COR-L47 (cell line): Measurements from ENCODE around the gene CSF3R.

Experiments
- DNase-seq: peaks from one replicate; lab custom pipeline; 2025; lab: John Stamatoyannopoulos, UW

Gene CSF3R

DNA sequence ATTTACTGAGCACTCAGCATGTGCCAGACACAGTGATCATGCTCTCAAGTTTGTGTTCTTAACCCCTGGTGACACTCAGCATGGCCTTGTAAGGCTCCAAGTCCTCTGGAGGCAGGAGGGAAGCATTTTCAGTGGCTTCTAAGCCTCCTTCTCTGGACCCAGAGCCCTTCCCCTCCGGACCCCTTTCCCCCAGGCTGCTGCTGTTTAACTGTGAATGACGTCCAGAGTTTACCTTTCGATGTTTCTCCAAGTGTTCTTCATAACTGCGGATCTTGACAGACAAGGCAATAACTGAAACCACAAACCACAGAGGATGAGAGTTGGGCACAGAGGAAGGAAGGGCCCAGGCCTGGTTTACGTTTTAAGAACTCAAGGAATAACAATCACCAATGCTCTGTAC lies 25.0 kb downstream of the CSF3R start:
- no peak for DNase-seq

DNA sequence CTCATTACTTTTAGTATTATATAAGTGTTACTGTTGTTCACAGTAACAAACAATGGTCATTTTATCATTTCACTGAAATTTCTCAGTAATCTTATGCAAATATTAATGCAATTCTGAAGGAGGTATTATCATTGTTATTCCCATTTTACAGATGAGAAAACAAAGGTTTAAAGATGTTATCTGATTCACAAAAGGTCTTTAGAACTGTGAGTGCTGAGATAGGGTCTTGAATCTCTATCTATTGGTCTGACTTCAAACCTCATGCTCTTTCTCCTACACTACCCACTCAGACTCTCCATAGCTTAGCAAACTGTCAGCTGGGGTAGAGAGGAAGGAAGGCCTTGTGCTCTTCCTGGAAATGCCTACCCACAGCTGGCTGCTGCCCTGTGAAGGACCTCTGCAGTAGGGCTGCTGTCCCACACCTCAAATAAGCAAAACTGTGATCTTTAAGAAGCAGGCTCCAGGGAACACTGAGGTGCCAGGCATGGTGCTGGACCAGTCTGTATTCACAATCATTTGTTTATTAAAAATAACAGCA lies 26.3 kb downstream of the CSF3R start:
- DNase-seq: no peak

DNA sequence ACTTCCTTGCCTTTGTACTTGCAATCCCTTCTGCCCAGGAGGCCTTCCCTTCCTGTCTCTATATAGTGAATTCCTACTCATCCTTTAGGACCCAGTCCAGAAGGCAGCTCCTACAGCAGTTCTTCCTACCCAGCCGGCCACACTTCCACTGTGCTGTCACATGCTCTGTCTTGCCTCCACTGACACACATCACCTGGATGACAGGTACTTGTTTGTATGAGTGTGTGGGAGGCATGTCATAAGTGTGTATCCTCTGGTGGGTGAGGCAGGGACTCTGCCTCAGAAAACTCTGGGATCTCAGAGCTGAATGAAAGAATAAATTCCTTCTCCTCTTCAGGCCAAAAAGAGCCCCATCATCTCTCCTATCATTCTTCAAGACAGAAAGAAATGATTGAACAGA lies 27.3 kb downstream of the CSF3R start:
- no peak for DNase-seq

DNA sequence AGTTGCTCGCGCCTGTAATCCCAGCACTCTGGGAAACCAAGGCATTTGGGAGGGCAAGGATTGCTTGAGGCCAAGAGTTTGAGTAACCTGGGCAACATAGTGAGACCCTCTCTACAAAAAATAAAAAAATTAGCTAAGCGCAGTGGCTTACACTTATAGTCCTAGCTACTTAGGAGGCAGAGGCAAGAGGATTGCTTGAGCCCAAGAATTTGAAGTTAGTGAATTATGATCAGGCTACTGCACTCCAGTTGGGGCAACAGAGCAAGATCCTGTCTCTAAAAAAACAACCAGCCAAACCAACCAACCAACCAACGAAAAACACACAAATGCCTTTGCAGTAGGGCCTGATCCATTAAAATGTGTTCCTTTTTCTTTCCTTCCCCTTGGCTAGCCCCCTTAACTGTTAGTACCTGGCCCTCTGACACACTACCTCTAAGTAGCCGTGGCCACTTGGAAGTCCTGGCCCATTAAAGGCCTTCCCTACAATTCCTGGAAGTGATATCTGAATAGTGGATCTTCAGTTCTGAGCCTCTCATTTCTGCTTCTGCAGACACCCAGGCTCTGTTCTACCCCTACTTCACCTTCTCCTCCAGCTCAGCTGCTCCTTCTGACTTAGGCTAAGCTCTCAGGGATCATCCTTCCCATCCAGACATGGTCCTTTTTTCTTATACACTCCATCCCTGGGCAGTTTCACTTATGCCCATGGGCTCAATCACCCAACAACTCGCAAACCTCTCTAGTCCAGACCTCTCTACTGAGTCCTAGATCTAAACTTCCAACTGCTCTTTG lies 28.9 kb downstream of the CSF3R start:
- DNase-seq: no peak

DNA sequence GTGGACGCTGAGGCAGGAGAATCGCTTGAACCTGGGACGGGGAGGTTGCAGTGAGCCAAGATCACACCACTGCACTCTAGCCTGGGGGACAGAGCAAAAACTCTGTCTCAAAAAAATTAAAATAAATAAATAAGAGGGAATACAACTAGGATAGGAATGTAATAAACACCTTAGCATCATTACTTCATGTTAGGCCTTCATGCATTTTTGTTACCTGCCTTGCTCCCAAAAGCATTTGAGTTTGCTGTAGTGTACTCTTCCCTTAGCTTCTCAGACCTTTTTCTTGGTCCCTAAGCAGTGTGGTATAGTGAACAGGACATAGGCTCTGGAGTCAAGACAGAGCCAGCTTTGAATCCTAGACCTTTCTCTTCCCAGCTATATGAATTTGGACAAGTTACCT lies 29.7 kb downstream of the CSF3R start:
- DNase-seq: no peak

DNA sequence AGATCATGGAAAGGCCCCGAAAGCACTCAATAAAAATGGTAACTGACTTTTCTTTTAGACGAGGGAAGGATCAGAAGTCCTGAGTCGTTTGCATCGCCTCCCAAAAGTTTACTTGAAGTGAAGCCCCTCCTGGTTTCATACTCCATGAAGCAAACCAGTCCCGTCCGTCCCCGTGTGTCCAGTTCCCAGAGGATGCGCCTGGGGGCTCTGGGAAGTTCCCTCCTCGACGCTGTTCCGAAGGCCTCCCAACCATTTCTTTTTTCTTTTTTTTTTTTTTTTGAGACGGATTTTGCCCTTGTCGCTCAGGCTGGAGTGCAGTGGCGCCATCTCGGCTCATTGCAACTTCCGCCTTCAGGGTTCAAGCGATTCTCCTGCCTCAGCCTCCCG lies 31.8 kb downstream of the CSF3R start:
- DNase-seq: no peak

DNA sequence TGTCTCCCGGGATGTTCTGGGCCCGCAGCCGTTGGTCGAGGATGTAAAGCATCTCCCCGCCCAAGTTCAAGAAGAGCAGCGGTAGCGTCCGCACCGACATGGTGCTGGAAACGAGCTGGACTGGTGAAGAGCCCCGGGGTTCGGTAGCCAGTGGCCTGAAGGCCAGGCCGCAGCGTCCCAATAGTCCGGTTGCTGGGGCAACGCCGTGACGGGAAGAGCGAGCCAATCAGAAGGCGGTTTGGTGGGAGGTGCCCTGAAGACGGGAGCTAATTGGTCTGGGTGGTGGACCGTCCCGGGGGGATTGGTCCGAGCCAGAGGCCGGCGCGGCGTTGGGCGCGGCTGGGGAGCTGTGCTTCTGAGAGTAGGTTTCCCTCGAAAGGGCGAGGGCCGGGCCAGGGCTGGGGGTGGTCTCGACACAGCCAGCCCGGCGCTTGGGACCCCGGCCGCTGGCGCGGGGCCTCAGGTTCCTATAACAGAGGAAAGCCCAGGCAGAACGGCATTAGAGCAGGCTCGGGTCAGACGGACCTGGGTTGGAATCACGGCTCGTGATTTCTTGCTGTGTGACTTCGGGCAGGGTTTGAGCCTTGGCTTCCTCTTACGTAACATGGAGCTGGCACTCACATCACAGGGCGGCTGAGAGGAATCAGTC lies 32.3 kb downstream of the CSF3R start, which contains the start of gene OSCP1:
OSCP1 (minus strand) TSS at position 182 of the 649 bp plus-strand sequence; CDS start at position 100, 82 bp downstream.
- DNase-seq: peak; percentile 93

DNA sequence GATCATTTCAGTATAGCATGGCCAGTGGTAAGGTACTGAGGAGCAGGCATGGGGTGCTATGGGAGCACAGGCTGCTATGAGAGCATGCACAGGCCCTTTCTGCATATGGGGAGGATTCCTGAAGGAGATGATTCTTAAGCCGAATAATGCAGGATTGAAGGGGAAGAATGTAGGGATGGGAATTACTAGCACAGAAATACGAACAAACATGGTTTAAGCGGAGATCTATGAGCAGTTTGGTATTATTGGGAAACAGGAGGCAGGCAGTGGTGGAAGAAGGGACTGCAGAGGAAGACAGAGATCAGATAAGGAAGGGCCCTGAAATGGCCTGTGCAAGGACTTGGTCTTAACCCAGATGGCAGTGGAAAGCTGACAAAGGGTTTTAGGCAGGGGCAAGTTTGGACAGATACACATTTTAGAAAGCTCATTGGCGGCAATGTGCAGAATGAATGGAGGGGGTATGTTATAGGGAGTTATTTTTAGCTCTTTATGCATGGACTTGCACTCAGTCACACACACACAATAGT lies 34.1 kb downstream of the CSF3R start:
- DNase-seq: no peak

DNA sequence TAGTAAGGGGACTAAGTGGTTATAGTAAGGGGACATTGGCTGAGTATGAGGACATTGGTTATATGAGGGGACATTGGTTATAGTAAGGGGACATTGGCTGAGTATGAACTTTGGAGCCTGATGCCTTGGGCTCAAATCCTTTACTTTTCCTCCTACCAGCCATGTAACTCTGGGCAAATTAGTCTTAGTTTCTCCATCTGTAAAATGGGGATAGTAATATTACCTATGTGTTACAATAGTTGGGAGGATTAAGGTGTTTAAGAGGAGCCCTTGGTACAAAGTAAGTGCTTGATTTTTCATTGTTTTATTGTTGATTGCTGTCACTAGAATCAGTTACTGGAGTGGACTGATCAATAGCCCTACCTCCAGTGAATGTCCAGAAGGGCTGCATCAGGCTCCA lies 35.3 kb downstream of the CSF3R start:
- DNase-seq: no peak

DNA sequence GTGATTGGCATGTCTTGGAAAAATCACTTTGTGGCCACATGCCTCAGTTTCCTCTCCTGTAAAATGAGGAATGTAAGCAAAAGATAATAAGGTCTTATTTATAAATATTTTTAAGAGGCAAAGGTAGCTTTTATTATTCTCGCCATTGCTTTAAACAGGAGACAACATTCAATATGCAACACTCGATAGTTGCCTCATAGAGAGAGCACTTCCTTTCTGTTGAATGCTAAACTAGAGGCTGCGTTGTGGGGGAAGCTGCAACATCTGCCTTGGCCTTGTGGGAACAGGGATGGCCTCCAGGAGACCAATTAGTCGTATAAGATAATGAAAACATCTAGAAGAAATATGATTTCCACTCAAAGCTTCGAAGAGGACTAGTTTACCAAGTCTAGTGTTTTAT lies 36.0 kb downstream of the CSF3R start:
- DNase-seq: no peak

DNA sequence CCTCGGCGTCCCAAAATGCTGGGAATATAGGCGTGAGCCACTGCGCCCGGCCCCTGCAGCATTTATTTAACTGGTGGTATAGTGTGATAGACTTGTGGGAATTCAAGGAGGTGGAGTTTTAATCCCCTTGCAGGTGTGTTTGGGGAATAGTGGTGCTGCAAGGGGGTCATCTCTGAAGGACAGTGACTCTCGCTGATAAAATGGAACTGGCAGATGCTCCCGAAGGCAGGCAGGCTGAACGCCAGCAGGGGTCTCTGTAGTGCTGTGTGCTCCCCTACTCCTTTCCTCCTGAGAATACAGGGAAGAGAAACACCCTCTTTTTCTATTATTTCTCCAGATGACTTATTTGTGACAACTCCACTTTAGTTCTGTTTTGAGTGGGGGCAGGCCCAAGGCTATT lies 36.4 kb downstream of the CSF3R start:
- DNase-seq: peak; percentile 18

DNA sequence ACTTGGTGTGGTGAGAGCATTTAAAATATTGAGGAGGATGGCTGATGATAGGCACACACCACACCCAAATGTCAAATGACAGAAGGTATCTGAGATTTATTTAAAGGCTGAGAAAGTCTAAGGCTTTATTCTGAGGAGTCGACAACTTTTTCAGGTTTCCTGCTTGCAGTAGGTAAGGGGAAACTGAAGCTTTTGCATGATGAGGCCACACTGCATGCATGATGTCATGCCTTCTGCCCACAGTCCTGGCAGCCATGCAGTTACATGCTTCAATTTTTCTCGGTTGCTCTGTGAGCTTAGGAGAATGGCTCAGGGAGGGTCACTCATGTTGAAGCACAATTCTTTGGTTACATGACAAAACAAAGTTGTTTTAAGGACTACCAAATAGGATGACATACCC lies 39.4 kb downstream of the CSF3R start:
- DNase-seq: no peak

DNA sequence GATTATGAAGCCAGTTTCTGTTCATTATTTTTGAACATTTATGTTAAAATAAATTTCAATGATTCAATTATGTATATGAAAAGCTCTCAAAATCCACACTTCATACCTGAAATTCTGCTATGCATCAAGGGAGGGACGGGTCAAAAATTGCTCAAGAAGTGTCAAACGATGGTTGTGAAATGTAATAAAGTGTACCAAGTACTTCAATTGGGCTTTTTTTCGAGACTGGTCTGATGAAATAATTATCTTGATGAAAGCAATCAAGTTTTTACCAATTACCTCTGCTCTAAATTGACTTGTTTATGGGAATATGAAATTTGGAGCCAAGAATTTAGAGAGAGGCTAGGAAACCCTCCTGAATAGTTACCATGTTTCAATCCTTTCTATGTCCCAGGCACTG lies 40.4 kb downstream of the CSF3R start:
- DNase-seq: no peak

DNA sequence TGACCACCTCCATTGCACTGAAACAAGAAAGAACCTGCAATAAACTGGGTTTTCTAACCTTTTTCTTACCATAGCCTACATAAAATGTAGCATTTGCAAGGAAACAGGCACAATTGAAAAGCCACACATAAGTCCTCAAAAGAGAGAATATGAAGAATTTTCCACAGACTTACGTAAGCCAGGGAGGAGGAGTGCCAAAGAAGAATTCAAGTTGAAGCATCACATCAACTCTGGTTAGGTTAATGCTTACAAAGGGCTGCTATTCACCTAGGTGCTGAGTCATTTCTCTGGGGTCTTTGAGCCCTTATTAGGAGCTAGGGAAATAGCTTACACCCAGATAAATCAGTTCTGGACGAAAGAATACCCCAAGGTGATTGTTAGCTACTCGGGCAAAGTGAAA lies 42.1 kb downstream of the CSF3R start:
- no peak for DNase-seq

DNA sequence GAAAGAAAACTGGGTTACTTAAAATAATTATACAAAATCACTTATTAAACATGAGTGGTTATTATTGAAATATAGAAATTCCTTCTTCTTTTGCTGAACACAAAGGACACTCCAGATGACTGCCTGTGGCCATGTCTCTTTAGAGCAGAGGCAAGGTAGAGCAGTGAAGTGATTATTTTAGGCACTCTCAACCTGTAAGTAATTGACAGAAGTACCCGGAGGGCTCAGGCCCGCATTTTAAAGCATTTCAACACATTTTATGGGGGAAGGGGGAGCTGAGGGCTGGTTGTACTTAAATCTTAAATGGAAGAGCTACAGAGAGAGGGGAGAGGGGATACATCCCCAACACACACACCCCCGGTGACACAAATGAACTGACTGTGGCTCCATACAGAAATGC lies 42.7 kb downstream of the CSF3R start:
- DNase-seq: no peak

DNA sequence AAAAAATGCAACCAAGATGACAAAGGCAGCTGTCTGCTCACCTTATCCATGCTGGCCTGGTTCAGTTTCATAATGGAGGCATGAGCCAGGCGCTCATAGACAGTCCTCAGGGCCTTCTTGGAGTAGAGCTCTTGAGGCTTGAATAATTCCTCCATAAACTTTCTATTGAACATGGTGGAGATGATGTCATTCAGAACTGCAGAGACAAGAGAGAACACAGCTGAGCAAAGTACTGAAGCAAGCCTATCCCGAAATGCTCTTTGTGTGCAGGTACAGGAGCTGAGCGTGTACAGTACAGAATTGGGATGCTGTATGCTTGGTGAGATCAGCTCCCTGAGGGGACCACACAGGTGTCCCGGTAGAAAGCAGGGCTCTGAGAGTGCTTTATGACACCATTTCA lies 44.0 kb downstream of the CSF3R start:
- DNase-seq: no peak

DNA sequence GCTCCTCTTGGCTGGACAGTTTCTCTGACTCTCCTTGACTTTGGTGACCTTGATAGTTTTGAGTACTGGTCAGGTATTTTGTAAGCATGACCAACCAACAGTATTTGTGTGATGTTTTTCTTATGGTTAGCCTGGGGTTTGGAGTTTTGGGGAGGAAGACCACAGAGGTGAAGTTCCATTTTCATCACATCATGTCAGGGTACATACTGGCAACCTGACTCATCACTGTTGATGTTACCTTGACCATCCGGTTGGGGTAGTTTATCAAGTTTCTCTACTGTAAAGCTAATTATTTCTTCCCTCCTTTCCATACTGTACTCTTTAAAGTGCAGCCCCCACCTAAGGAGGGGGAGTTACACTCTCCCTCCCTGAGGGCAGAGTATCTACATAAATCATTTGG lies 45.9 kb downstream of the CSF3R start:
- no peak for DNase-seq

DNA sequence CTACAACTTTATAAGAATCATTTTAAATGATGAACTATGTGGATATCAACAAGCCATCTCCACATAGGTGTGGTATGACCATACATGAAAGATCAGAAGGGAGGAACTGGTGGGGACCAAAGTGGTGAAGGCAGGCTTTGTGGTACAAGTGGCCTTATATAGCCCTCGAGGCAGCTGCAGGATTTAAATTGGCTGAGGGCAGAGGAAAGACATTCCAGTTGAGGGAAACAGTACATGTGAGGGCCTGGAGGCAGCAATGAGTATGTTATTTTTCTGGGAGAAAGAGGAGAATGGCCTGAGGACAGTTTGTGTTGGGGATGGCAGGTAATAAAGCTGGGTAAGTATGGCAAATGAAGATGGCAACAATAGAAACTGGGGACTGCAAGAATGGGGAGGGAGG lies 49.6 kb downstream of the CSF3R start:
- DNase-seq: no peak

DNA sequence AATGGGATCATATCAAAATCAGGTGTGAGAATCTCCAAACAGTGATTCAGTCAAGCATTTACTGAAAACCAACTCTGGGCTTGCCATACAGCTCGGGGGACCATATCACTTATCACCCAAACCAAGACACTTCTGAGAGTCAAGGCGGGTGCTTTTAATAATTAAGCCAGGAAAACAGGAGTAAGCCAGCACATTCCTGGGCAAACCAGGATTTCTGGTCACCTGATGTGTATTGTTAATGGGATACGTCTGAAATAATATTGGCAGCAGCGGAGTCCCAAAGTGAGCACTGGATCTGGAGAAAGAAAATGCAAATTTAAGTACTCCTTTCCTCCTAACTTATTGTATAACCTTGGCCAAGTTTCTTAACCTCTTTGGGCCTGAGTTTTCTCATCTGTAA lies 50.1 kb downstream of the CSF3R start:
- no peak for DNase-seq

DNA sequence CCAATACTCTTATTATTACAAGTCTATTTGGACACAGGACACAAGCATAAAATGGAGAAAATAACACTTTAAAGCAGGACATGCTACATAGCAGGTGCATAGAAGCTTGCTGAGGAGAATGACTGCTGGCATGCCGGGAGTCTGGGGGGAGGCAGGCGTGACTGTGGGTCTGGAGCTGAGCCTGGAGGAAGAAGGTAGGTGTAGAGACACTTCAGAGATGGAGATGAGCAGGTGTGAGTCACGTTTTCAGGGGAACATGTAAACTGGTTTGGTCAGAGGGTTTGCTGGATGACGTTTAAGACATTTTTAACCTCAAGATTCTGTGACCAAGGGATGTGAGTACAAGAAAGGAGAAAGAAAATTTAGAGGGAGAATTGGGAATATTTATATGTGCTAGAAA lies 56.9 kb downstream of the CSF3R start:
- no peak for DNase-seq

DNA sequence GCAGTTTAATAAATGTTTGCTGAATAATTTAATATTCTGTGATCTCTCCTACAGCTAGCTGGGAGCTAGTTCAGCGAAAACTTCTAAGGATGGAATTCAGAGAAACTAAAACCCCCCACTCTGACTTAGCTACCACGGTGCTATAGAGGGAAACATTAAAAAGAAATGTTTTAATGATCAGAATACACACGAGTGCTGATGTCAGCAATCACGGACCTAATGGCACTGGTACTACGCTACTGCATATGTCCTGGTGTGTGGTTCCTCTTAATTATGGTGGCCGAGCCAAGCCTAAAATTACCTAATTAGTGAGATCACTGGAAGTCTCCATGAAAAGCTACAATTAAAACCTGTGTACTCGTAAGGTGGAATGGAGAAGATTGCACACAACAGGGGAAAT lies 61.1 kb downstream of the CSF3R start:
- no peak for DNase-seq

DNA sequence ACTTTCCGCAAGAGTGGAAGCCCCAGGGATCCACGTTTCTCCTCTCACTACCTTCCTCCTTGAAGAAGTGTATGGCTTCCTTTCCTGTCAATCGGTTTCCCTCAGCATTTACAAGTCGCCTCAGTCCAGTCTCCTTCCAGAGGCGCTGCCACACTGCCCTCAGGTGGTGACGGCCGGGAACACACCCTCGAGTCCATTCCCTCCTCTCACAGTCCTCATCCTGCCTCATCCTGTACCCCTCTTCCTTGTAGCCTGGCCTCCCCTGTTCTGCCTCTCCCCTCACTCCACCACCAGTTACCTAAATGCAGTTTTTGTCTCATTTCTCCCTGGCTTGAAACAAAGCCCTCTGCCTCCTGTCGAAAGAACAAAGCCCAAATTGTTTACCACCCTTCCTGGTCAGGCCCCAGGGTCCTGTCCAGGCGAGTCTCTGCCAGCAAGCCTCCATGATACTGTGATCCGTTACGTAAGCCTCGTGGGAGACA lies 61.8 kb downstream of the CSF3R start:
- DNase-seq: peak; percentile 39

DNA sequence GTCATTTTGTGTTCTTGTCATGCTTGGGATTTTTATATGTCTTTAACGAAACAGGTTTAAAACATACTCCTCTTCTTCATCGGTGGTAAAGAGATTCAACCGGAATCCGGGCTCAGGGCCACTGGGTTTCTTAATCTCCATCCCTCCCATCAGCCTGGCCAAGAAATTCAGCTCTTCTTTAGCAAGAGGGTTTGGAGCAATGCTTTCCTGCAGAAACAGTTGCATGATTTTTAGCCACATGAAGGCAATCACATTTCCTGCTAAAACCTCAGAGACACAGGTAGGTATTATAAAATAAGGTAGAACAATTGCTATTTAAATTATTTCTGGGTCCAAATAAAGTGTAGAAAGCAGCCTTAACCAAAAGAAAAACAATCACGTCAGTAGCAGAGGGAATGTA lies 62.3 kb downstream of the CSF3R start:
- DNase-seq: no peak
